Urinary bladder (tissue), 4 donors: Measurements from ENCODE around the gene SRGAP2C. TPM values are rescaled to one million over a fixed set of nuclear protein-coding genes. Genes with fewer than 3 reads are reported as not detected.
"Not testable (repeated sequence)": the region's sequence is repeated elsewhere in the genome, so short reads cannot be mapped to it uniquely, and the experiment has no call there.

ENCODE experiments used
- DNase-seq: peaks from one replicate; pipeline ENCODE4 v3.0.0-alpha.2; 2015; ENCODE audit errors: extremely low spot score
- H3K27ac ChIP-seq: one replicate; pipeline ENCODE4 v1.5.1; 2013; ENCODE audit warnings: low read depth, mild to moderate bottlenecking, moderate library complexity
- H3K36me3 ChIP-seq: one replicate; pipeline ENCODE4 v1.6.1; 2013; ENCODE audit warnings: mild to moderate bottlenecking, moderate library complexity; ENCODE audit not compliant: insufficient read depth
- H3K4me1 ChIP-seq: one replicate; pipeline ENCODE4 v1.6.1; 2013; ENCODE audit warnings: mild to moderate bottlenecking, moderate library complexity; ENCODE audit not compliant: insufficient read depth
- H3K4me3 ChIP-seq: one replicate; pipeline ENCODE4 v1.5.1; 2013; ENCODE audit warnings: low read depth, low read length
- WGBS: extraction: QIAGEN DNeasy Blood & Tissue Kit; methylation state at CpG from one replicate; pipeline ENCODE4 v1.1.7; 2013; 5-methylcytosine and 5-hydroxymethylcytosine counted together
- polyA plus RNA-seq: library from polyadenylated mRNA; stranded (reverse); fragments of 200-250 nt; gene quantifications from one replicate; pipeline ENCODE4 v1.2.3, GENCODE V29; 2013
- total RNA-seq: library from RNA; depleted of rRNA; stranded (reverse); fragments of >200 nt; gene quantifications from one replicate; pipeline ENCODE4 v1.2.3, GENCODE V29; 2014
- donor health status: healthy with polysubstance abuse.
- donor health status: healthy.

Gene SRGAP2C
- total and polyA plus RNA-seq, 2 donors = 10.0 to 26.8 TPM

GRCh38 chr1:121360531-121360930, 175.8 kb downstream of the SRGAP2C start:
- not testable (repeated sequence) for H3K4me3 ChIP-seq, DNase-seq, H3K36me3 ChIP-seq, H3K4me1 ChIP-seq, H3K27ac ChIP-seq
- WGBS = no CpG with 5 or more reads among the region's 1 CpG

GRCh38 chr1:121361451-121362233, 176.9 kb downstream of the SRGAP2C start:
- not testable (repeated sequence) for H3K27ac ChIP-seq, H3K4me3 ChIP-seq, H3K4me1 ChIP-seq, DNase-seq, H3K36me3 ChIP-seq
- WGBS = 32% methylated on average over 1 of the region's 7 CpGs

GRCh38 chr1:121362234-121362883, 177.6 kb downstream of the SRGAP2C start:
- not testable (repeated sequence) for H3K4me1 ChIP-seq, H3K36me3 ChIP-seq, DNase-seq, H3K27ac ChIP-seq, H3K4me3 ChIP-seq
- WGBS = 59% methylated on average over 3 of the region's 4 CpGs

- H3K4me1 ChIP-seq, H3K27ac ChIP-seq, H3K36me3 ChIP-seq, H3K4me3 ChIP-seq, DNase-seq: not testable (repeated sequence)
- WGBS = 86% methylated on average over 3 of the region's 6 CpGs
These were observed 180.5 kb downstream of the SRGAP2C start for GRCh38 chr1:121365316-121365715.

- H3K27ac ChIP-seq, H3K4me1 ChIP-seq, H3K4me3 ChIP-seq, H3K36me3 ChIP-seq, DNase-seq: not testable (repeated sequence)
- 89% methylated on average over 5 of the region's 6 CpGs for WGBS
These were observed 180.9 kb downstream of the SRGAP2C start for GRCh38 chr1:121365723-121366122.

GRCh38 chr1:121366171-121366570, 181.4 kb downstream of the SRGAP2C start:
- WGBS = 93% methylated on average over 1 of the region's 3 CpGs
- not testable (repeated sequence) for H3K4me1 ChIP-seq, H3K36me3 ChIP-seq, H3K27ac ChIP-seq, H3K4me3 ChIP-seq, DNase-seq

GRCh38 chr1:121368910-121369309, 184.1 kb downstream of the SRGAP2C start:
- not testable (repeated sequence) for H3K4me1 ChIP-seq, H3K4me3 ChIP-seq, DNase-seq, H3K36me3 ChIP-seq, H3K27ac ChIP-seq
- WGBS = no CpG with 5 or more reads among the region's 5 CpGs

- WGBS = 97% methylated on average over 1 of the region's 2 CpGs
- DNase-seq, H3K36me3 ChIP-seq, H3K27ac ChIP-seq, H3K4me1 ChIP-seq, H3K4me3 ChIP-seq: not testable (repeated sequence)
These were observed 185.2 kb downstream of the SRGAP2C start for GRCh38 chr1:121369959-121370358.

- H3K27ac ChIP-seq, DNase-seq, H3K4me3 ChIP-seq, H3K36me3 ChIP-seq, H3K4me1 ChIP-seq: not testable (repeated sequence)
- WGBS = 86% methylated on average over 2 of the region's 3 CpGs
These were observed 190.1 kb downstream of the SRGAP2C start for GRCh38 chr1:121374851-121375367.

- not testable (repeated sequence) for DNase-seq, H3K27ac ChIP-seq, H3K4me3 ChIP-seq, H3K36me3 ChIP-seq, H3K4me1 ChIP-seq
- WGBS = 81% methylated on average over 6 of the region's 7 CpGs
These were observed 192.2 kb downstream of the SRGAP2C start for GRCh38 chr1:121376986-121377385.

- not testable (repeated sequence) for H3K27ac ChIP-seq, H3K4me1 ChIP-seq, H3K4me3 ChIP-seq, DNase-seq, H3K36me3 ChIP-seq
- WGBS = 79% methylated on average over 5 of the region's 5 CpGs
These were observed 194.0 kb downstream of the SRGAP2C start for GRCh38 chr1:121378757-121379156.

GRCh38 chr1:121384754-121385153, 200.0 kb downstream of the SRGAP2C start:
- 60% methylated on average over 3 of the region's 4 CpGs for WGBS
- not testable (repeated sequence) for H3K4me3 ChIP-seq, H3K4me1 ChIP-seq, DNase-seq, H3K27ac ChIP-seq, H3K36me3 ChIP-seq

GRCh38 chr1:121385162-121385561, 200.4 kb downstream of the SRGAP2C start:
- not testable (repeated sequence) for H3K4me3 ChIP-seq, H3K27ac ChIP-seq, H3K4me1 ChIP-seq, DNase-seq, H3K36me3 ChIP-seq
- no CpG with 5 or more reads among the region's 3 CpGs for WGBS
